GM23338 (cell line): Measurements from ENCODE around the gene TMEM175.

ENCODE experiments used
- EZH2 ChIP-seq: fragments of 200-600 bp; sonication (generic); IDR thresholded peaks from one replicate; pipeline ENCODE4 v1.8.0; 2017; ENCODE audit warnings: antibody characterized with exemption, mild to moderate bottlenecking, low read depth; ENCODE audit not compliant: unreplicated experiment
- POLR2AphosphoS5 ChIP-seq: IDR thresholded peaks from 2 replicates; pipeline ENCODE4 v1.6.1; 2016; ENCODE audit warnings: antibody characterized with exemption, low read depth

DNA sequence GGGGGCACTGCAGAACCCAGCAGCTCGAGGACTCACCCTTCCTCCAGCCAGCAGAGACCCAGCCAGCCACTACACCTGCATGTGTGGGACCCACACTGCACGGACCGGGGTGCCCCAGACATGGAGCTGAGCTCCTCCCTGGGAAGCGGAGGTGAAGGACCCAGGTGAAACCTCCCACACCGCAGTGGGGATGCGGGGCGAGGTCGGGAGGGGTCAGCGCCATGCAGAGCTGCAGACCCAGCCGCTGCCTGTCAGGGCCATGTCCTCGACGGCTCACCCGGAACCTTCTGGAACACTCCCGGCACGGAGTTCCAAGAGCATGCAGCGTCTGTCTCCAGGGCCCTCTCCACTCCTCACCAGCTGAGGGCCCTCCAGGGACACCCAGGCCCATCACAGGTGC lies 42.7 kb upstream of the TMEM175 start:
- TF ChIP-seq POLR2AphosphoS5, result no peak
- TF ChIP-seq EZH2, result no peak
